GM18520 (cell line): ENCODE measurements around the gene IGFBP5.

Experiments
- ATAC-seq: cut with Tn5 transposase; IDR thresholded peaks from one replicate; pipeline ENCODE4 v1.9.1; 2021; ENCODE audit not compliant: unreplicated experiment

Gene IGFBP5

DNA sequence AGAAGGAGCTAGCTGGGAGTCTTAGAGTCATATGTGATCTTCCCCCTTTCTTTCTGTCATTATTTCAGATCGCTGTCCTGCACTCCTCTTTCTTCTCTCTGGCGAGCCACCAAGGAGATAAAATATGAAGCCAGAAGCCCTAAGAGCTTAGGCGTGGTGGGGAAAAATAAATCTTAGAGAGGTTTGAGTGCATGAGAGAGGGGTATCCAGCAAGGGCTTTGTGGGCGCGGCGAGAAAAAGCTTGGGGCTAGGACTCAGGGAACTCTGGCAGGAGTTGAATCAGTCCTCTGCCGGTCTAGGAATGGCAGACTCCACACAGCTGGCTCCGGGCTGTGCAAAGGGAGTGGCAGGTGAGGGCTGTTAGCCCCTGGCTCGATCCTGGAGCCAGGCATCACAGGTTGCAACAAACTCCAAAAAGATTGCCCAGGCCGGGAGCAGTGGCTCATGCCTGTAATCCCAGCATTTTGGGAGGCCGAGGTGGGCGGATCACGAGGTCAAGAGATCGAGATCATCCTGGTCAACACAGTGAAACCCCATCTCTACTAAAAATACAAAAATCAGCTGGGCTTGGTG lies 20.1 kb upstream of the IGFBP5 start:
- ATAC-seq: no peak

DNA sequence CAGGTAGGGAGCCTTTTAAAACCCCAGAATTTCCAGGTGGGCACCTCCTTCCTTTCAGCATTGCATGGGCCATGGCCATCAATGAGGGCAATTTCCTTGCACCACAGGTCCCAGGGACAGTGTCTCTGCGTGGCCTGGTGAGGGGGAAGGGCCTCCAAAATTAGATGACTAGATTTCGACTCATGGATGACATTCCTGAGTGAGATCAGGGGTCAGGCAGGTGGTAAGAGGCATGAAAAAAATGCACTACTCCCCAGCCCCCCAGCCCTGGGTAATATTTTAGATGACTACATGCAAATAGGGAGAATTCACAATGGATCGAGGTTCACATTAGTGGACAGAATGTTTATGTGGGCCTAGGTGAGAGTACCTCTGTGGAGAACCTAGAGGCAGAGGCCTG lies 19.0 kb upstream of the IGFBP5 start:
- no peak for ATAC-seq

DNA sequence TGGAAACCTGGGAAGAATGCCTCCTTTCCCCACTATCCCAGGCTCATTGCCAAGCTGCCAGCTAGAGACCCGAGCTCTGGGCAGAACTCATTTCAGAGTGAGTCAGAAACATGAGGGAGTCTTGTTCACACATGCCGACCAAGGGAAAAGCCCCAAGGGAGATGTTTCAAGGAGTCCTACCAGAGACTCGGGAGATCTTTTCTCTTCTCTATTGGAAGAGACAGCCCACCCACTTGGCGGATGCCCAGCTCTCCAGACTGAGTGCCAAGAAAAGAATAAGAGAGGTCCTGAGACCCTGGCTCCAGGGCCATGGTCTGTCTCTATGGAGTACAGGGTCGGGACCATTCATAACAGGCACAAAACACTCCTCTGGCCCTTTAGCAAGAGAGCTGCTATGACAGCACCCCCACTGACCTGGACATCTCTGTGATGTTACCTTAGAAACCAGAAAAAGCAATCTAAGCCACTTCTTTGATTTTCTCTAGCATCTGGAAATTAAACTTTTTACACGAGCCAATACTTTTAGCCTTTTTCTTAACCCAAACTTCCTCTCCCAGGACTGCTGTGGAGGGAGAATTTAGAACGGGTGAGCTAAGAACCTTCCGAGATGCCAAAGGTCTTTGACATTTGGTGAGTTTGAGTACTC lies 18.5 kb upstream of the IGFBP5 start:
- ATAC-seq: no peak

DNA sequence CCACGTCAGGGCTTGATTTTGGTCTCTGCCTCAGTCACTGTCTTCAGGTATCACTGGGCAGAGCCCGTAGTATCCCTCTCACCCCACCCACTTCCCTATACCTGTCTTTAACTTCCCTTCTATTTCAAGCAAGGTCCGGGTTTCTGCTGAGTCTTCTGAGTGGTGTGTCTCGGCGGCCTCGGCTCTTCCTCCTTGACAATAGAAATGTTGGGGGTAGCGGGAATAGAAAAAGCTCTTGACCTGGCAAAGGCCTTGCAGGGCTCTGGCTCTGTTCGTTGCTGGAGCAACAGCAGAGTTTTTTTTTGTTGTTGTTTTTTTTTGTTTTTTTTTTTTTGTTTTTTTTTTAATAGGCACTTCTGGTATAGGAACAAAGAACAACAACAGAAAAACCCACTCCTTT lies 16.0 kb upstream of the IGFBP5 start:
- no peak for ATAC-seq

DNA sequence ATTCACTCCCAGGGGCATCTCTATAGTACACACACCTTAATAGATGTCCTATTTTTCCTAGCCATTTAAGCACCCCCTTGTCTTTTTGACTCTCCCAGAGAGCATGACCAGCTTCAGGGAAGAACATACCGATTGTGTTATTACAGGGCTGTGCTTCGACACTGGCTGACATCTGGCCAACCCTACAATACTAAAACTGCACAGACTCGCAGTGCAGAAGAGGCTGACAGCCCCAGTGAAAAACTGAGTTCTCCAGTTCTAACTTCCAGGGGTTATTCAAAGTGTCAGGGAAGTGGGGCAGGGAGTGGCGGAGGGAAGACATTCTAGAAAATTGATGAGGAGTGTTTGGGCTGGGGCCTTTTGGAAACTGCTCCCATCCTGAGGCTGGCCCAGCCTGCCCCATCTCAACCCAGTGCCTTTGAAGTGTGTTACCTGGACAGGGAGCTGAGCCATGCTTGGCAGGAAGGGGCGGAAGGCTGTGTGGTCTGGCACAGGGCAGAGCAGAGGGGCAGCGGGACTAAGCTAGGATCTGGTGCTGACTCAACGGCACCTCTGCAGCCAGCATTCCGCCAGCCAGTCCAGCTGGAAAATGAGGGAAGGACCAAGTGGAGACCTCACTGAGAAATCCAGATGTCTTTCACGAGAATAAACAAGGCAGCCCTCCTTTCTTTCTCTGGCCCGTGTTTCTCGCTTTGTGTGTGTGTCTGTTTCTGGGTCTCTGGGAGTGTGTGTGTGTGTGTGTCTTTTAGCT lies 15.4 kb upstream of the IGFBP5 start:
- ATAC-seq: no peak

DNA sequence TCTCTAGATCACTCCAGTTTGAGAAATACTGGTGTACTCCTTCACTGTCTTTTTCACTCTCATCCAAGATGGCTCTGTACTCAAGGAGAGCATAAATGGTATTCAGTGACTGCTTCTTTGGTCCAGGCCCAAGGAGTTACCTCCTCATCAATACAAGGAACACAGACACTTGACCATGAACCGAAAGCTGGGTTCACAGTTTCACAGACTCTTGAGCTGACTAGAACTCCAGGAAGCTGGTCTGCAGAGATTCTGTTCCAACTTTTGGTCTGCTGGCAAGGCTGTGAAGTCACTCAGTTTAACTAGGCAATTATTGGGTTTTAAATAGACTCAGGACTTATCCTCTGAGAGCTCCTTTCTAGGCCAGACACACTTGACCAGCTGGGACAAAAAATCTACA lies 7.4 kb upstream of the IGFBP5 start:
- ATAC-seq: no peak

DNA sequence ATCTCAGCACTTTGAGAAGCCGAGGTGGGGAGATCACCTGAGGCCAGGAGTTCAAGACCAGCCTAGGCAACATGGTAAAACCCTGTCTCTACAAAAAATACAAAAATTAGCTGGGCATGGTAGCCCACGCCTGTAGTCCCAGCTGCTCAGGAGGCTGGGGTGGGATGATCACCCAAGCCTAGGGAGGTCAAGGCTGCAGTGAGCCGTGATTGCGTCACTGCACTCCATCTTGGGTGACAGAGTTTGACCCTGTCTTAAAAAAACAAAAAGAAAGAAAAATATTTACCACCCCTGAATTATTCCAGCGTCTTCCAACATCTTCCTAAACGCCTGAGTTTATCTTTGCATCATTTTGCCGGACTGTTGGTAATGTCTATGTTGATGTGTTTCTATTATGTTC lies 6.2 kb upstream of the IGFBP5 start:
- ATAC-seq: no peak

DNA sequence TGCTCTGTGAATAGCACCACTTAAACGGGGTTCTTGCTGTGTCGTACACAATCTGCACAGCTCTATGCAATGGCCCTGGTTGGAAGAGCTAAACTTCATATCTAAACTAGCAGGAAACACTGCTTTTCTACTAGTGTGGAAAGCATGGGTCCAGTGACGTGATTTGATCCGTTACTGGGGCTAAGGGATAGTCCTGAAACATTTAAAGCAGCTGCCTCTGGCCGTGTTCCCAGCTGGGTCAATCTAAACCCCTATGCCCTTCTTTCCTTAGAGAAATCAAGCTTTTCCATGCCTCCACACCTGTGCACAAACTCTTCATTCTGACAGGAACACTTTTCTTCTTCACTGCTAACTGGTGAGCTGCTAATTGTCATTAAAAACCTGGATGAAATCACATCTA lies 5.4 kb upstream of the IGFBP5 start:
- ATAC-seq: no peak

DNA sequence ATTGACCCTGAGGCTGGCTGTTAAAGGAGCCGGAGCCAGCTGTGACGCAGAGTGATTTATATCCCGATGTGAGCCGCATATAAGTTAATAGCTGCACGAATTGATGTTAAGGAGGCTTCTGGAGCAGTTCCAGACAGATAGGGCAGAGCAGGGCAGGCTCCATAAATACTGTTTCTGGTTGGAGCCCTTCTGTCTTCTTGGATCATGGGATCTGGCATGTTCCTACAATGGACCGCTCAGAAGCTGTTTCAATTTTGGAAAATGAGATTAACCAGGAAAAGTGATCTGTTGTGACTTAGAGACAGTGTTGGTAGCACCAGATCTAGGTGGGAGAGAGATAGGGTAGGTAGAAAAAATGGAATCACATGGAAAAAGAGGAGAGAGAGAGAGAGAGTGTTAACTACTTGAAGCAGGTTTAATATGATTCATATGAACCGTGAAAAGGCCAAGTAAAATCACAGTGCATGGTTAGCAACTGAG lies 4.8 kb upstream of the IGFBP5 start:
- no peak for ATAC-seq

DNA sequence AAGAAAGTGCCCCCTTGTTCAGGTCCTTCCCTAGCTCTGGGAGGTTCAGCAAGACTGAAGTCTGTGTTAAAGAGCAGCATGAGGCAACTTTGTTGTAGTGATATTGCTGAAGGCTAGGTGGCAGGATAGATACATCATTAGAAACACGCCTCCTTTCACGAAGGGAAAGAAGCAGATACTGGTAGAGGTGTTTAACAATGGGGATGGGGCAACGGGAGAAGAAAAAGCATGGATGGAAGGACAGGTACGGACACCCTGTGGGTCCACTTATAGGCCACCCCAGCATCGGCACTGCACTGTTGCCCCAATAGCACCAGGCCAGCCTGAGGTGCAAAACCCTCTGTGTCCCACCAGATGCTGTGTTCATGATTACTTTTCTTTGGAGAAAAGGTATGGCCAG lies 3.5 kb upstream of the IGFBP5 start:
- ATAC-seq: no peak

DNA sequence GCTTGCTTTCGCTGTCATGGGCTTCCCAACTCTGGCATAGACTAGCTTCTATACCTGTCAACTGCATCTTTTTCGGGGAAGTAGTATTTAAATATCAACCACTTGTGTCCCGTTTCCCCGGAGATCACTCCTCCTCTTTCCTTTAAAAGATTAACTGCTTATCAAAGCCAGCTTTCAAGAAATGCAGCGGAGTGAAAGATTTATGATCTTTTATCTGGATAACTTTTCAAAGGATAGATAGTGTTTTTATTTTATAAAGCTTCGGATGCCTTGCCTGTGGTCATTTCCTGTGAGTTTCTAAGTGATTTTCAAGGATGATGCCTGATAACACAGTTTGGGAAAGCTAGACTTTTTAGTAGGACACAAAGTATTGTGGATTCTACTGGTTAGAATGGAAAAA lies 2.9 kb upstream of the IGFBP5 start:
- ATAC-seq: no peak

DNA sequence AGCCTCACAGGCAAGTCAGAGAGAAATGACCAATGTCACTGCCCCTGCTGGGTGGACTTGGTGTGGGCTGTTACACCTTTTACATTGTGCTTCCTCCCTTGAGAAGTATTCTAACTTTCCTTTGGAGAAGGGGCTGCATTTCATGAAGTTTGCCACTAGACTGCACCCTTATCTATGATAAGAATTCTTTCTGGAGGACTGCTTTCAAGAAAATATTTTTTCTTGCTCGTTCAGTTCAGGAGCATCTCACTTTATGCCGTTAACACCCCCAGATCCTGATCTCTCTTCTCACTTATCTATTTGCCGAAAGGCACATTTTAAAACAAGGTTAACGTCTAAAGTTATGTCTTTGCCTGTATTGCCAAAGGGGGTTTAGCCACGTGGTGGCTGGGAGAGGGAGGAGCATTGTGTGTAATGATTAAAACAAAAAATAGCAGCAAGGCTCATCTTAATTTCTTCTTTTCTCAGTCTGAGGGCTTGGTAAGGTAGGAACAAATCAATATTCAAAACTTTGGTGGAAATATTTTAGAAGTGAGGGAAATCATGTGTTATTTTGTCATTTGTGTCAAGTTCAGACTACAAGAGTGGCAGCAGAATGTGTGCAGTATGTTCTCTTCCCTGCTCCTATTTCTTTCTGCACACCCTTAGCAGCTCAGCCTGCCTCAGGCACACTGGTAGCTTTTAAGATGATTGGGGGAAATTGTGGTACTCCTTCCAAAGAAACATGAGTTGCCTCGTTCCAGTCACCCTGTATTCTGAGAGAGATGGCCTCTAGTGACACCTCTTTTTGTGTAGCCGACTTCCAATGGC lies 1.6 kb upstream of the IGFBP5 start:
- ATAC-seq: no peak

DNA sequence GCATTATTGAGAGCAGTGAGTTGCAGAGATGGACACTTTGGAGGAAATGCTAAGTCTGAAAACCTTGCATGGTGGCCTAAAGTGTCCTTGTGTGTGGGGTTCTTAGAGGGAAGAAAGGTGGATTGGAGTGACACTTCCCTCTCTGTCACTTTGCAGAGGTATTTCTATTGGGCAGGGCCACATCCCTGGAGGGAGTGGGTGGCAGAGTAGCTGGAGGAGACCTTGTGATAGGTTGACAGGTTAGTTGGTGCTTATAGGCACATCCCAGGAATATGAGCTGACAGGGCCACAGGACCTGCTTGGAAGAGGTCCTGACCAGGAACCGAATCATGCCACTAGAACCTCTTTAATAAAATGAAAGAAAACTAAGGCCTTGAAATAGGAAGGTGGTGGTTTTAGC lies 972 bp upstream of the IGFBP5 start:
- no peak for ATAC-seq

DNA sequence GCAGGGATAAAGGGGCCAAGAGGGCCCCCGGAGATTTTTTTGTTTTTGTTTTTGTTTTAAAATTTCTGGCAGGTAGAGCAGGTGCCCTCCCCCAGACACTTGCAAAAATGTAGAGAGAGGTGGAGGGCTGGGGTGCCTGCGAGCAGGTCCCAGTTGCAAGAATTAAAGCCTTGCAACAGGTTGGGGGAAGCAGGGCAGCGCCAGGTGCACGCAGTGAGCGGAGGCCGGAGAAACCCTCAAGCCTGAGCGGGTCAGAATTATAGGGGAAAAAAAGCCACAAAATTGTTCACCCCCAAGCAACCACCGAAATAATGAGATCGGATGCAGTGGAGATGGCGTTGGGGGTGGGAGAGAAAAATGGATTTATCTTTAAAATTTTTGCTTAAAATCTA lies 527 bp downstream of the IGFBP5 start:
- ATAC-seq: no peak

DNA sequence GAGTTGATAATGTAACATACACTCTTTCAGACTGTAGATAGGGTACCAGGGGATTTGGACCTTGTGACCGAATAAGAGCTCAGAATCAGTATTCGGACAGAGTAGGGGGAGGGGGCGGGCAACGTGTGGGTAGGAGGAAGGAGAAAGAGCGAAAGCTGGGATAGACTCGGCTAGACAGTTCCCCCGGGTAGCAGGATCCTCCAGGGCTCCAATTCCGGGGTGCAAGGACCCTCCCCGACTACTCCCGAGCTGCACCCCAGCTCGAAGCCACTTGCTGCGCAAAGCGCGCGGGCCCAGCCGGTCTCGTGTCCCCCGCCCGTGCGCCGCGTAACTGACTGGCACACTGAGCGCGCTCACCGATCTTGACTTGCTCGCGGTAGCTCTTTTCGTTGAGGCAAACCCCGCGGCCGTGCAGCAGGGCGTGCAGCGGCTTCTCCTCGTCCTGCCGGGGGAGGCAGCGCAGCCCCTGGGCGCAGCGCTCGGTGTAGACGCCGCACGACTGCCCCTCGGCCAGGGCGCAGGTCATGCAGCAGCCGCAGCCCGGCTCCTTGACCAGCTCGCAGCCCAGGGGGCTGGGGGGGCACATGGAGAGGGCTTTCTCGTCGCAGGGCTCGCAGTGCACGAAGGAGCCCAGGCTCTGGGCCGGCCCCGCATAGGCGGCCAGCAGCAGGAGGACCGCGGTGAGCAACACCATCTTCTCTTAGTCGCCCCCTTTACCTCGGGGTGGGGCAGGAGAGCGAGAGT lies 1.1 kb downstream of the IGFBP5 start:
- no peak for ATAC-seq

DNA sequence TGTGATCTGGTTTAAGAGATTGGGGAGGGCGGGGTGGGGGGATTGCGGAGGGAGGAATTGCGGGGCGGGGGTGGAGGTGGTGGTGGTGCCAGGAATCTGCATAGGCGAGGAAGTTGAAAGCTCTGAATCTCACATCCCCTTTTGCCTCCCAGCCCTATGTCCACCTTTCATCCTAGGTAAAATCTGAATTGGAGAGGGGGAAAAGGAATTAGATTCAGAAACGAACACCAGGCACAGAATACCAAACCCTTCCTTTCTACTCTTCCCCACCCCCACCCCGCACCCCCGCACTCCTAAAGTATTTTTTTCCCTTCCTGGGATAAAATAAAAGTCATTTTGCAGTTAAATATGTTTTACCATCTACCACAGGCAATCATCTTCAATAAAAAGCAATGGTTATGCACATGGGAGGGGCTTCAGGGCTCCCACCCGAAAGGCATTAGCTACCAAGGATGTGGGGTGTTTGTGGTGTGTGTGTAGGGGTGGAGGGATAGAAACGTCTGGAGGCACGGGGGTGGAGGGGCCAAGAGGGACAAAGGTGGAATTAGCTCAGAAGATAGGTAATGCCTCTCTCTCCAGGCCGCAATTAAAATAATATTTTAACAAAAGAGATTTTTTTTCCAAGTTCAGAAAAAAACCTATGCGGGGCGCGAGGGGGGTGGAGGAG lies 1.8 kb downstream of the IGFBP5 start:
- no peak for ATAC-seq

DNA sequence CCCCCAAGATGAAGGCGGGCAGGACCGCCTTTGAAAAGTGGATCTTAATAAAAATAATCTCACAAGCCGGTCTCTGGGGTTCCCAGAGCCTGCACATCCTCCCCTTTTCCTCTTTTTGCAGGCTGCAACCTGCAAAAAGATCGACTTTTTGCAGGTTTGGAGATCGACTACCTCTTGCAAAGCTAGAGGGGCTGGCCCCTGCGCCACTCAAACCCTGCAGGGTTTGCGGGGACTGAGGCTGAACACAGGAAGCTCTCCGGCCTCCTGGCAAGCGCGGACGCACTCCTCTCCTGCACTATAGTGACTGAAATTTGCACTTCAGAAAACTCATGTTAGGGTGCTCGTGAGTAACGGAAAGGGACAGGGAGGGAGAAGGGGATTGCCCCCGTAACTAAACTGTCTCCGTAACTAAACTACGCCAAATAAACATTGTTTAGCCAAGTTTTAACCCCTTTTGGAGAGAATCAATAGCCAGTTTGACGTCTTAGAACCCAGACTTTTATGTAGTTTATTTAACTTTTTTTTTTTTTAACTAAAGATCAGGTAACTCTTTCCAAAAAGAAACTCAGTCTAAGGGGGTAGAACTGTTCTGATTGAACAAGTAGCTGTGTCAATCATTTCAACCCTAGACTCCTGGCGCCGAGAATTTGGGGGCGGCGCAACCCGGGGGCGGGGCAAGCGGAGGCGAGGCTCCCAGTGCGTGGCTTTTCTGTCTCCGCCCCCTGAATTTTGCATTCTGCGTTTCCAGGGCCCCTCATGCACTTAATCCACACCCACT lies 2.5 kb downstream of the IGFBP5 start:
- no peak for ATAC-seq

DNA sequence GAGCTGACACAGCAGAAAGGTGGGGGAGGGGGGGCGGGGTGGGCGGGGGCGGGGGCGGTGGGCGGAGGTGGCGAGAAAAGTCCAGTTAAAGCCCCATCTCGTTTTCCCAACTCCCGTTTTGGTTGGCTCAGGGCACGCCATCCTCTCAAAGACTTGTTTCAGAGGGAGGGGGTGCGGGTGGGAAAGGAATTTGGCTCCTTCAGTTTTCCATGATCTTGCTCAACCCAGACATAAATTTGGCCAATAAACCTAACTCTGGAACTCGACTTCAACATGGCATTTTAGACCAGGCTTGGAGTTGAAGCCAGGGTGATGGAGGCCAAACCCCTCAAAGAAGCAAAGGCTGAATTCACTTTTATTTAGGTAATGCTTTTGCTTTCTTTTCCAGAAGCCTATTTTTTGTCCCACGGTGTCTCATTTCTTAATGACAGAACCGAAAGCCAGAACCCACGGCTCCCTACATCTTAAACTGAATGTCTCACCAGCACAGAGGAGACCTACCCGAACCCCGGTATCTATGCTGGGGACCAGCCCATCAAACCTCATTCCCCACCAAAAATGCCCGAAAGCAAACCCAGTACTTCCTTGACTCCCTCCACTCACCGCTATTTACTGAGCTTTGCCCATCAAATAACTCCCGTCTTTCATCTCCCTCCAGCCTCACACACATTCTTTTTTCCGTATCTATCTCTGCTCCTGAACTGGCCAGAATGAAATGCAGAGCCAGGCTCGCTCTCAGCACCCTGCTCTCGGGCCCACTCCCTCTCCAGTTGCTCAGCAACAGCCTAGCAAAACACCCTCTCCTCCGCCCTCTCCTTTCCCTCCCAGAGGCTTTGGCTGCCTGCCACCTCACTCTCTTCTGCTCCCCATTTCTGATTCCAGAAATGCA lies 4.3 kb downstream of the IGFBP5 start:
- ATAC-seq: no peak

DNA sequence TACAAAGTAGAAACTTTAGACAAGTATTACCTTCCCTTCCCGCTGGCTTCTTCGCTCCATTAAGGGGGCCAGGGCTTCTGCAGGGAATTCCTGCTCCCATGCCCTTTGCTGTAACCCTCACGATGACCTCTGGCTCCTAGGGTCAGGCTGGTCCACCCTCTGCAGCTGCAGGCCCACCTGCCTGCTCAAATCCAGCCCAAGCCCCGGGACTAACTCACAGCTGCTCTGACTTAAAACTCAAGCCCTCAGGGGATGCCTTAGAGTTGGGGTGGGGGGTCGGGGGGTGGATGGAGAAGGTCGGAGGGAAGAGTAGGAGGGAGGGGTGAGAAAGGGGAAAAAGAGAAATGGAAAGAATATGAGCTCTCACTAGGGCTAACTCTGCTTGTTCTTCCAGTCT lies 4.9 kb downstream of the IGFBP5 start:
- no peak for ATAC-seq
